ENCODE results near the gene PSMB9. TPM values are rescaled to one million over a fixed set of nuclear protein-coding genes. Genes with fewer than 3 reads are reported as not detected.
A peak's percentile ranks its signal among the peaks of the same experiment; 100 is the strongest.

Gene PSMB9
- total RNA-seq, 4 donors from 2014 or later, result 9.1 to 31.0 (median 18.3) TPM

GRCh38 chr6:32895006-32895345 is 41.0 kb downstream of the PSMB9 start:
- H3K36me3 ChIP-seq, result no peaks in the 10 kb centered on the region
- no peak for DNase-seq
- peak overlapping the region; percentile 28 to 72 (median 52) for H3K4me3 ChIP-seq (replicated peaks in 1 of 3)
- no peaks in the 10 kb centered on the region for H3K27me3 ChIP-seq
- H3K9me3 ChIP-seq, result no peaks in the 10 kb centered on the region
- intact Hi-C loops (cut with DNase I), result loop anchor here (5.0 kb wide), 1 partner anchor 37 kb away; no protein-coding TSS in a partner anchor
- H3K4me1 ChIP-seq, result peaks cover 14 to 17% of the 10 kb centered on the region in 2 donors
- TF ChIP-seq POLR2A (IDR thresholded peaks at IDR 0.05), result no peak
- TF ChIP-seq, protein P1, sequence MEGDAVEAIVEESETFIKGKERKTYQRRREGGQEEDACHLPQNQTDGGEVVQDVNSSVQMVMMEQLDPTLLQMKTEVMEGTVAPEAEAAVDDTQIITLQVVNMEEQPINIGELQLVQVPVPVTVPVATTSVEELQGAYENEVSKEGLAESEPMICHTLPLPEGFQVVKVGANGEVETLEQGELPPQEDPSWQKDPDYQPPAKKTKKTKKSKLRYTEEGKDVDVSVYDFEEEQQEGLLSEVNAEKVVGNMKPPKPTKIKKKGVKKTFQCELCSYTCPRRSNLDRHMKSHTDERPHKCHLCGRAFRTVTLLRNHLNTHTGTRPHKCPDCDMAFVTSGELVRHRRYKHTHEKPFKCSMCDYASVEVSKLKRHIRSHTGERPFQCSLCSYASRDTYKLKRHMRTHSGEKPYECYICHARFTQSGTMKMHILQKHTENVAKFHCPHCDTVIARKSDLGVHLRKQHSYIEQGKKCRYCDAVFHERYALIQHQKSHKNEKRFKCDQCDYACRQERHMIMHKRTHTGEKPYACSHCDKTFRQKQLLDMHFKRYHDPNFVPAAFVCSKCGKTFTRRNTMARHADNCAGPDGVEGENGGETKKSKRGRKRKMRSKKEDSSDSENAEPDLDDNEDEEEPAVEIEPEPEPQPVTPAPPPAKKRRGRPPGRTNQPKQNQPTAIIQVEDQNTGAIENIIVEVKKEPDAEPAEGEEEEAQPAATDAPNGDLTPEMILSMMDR (IDR thresholded peaks at IDR 0.05), result no peak
- peak overlapping the region; percentile 90 to 96 (median 91) for H3K27ac ChIP-seq
- WGBS, 2 donors, result 0% methylated on average over 6 to 8 of the region's 8 CpGs

- no peak for TF ChIP-seq POLR2A (IDR thresholded peaks at IDR 0.05)
- TF ChIP-seq, protein P1 (IDR thresholded peaks at IDR 0.05), result no peak
- no peak overlapping the region for H3K27ac ChIP-seq
- no peak overlapping the region for H3K4me3 ChIP-seq (replicated peaks in 1 of 3)
- no peaks in the 10 kb centered on the region for H3K9me3 ChIP-seq
- no peaks in the 10 kb centered on the region for H3K4me1 ChIP-seq
- H3K27me3 ChIP-seq, result no peaks in the 10 kb centered on the region
- no peak for DNase-seq
- no peaks in the 10 kb centered on the region for H3K36me3 ChIP-seq
- intact Hi-C loops (cut with DNase I), result no loop called here
Observed at GRCh38 chr6:32903952-32904351, 50.0 kb downstream of the PSMB9 start.

GRCh38 chr6:32905078-32905477 is 51.1 kb downstream of the PSMB9 start:
- Histone ChIP-seq H3K4me3 (replicated peaks in 1 of 3) (no peak overlapping the region), H3K4me1 (no peaks in the 10 kb centered on the region), H3K36me3 (no peaks in the 10 kb centered on the region), H3K9me3 (no peaks in the 10 kb centered on the region), H3K27me3 (no peaks in the 10 kb centered on the region), H3K27ac (no peak overlapping the region)
- intact Hi-C loops (cut with DNase I), result no loop called here
- TF ChIP-seq, protein P1 (IDR thresholded peaks at IDR 0.05), result no peak
- TF ChIP-seq POLR2A (IDR thresholded peaks at IDR 0.05), result no peak
- WGBS, 2 donors, result 67 to 73% methylated on average over 2 of the region's 2 CpGs
- DNase-seq, result no peak

GRCh38 chr6:32906539-32906938 is 52.5 kb downstream of the PSMB9 start:
- no peak for DNase-seq
- Histone ChIP-seq H3K27me3 (no peaks in the 10 kb centered on the region), H3K27ac (no peak overlapping the region), H3K9me3 (no peaks in the 10 kb centered on the region), H3K4me1 (no peaks in the 10 kb centered on the region), H3K4me3 (replicated peaks in 1 of 3) (no peak overlapping the region), H3K36me3 (no peaks in the 10 kb centered on the region)
- no peak for TF ChIP-seq POLR2A (IDR thresholded peaks at IDR 0.05)
- TF ChIP-seq, protein P1 (IDR thresholded peaks at IDR 0.05), result no peak
- WGBS, 2 donors, result 72 to 80% methylated on average over 1 of the region's 1 CpG
- intact Hi-C loops (cut with DNase I), result no loop called here

DNA sequence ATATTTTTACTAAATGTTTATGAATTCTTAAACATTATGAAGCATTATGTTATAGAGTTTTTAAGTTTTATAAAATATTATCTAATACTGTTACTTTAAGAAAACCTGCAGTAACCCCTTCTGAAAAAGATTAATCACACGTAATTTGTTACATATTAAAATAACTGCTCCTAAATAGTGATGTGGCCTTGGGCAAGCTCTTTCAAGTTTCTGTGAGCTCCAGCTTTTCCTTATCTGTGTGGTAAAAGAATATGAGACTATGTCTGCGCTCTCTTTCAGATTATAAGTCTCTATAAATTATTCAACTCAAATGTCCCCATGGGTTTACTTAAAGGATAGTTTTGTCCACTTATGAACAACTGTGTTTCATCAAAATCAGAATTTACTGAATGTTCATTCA is 54.9 kb downstream of the PSMB9 start:
- no peaks in the 10 kb centered on the region for H3K4me1 ChIP-seq
- H3K4me3 ChIP-seq (replicated peaks in 1 of 3), result no peak overlapping the region
- H3K27me3 ChIP-seq, result no peaks in the 10 kb centered on the region
- H3K36me3 ChIP-seq, result no peaks in the 10 kb centered on the region
- H3K9me3 ChIP-seq, result no peaks in the 10 kb centered on the region
- WGBS, 2 donors, result 92 to 93% methylated on average over 2 of the region's 2 CpGs
- intact Hi-C loops (cut with DNase I), result no loop called here
- no peak overlapping the region for H3K27ac ChIP-seq
- TF ChIP-seq POLR2A (IDR thresholded peaks at IDR 0.05), result no peak
- TF ChIP-seq, protein P1 (IDR thresholded peaks at IDR 0.05), result no peak
- no peak for DNase-seq

Small RNA genes within 50 kb of the gene (small RNA-seq; reads per million reads assigned to genes)
- gene HLA-Z, result not detected

Other genes starting within 250 kb of the PSMB9 start
- gene HLA-DQA1, start 216.8 kb upstream of the PSMB9 start, total RNA-seq, result 10 to 100 TPM in 2 of 4 donors, 1 to 10 TPM in 2; 1.7 to 19.6 (median 10.2) TPM
- gene HLA-DQB1, start 187.5 kb upstream of the PSMB9 start, total RNA-seq, result 1 to 10 TPM in 2 of 4 donors, under 1 TPM in 1, not detected in 1; 0.27 to 8.6 (median 2.7) TPM
- under 1 TPM in 2 of 4 donors, not detected in 2; 0.33 to 0.94 TPM for gene HLA-DQA2, start 112.8 kb upstream of the PSMB9 start, total RNA-seq
- 1 to 10 TPM in 1 of 4 donors, under 1 TPM in 1, not detected in 2; 0.22 to 2.6 TPM for gene HLA-DQB2, start 90.7 kb upstream of the PSMB9 start, total RNA-seq
- 1 to 10 TPM in 2 of 4 donors, not detected in 2; 1.3 to 1.6 TPM for gene HLA-DOB, start 37.2 kb upstream of the PSMB9 start, total RNA-seq
- 10 to 100 TPM in 1 of 4 donors, 1 to 10 TPM in 3; 6.9 to 31.9 (median 8.2) TPM for gene TAP2, start 15.5 kb upstream of the PSMB9 start, total RNA-seq
- gene PSMB8, start 10.1 kb upstream of the PSMB9 start, total RNA-seq, result 10 to 100 TPM; 27.1 to 46.1 (median 36.3) TPM
- gene TAP1, start 488 bp upstream of the PSMB9 start, total RNA-seq, result 10 to 100 TPM; 11.0 to 28.5 (median 22.5) TPM
- 10 to 100 TPM; 34.7 to 82.9 (median 51.3) TPM for gene HLA-DMB, start 86.8 kb downstream of the PSMB9 start, total RNA-seq
- gene HLA-DMA, start 98.9 kb downstream of the PSMB9 start, total RNA-seq, result 10 to 100 TPM; 10.7 to 41.5 (median 27.3) TPM
- 100 to 1,000 TPM; 206 to 282 (median 238) TPM for gene BRD2, start 114.4 kb downstream of the PSMB9 start, total RNA-seq
- 10 to 100 TPM in 3 of 4 donors, 1 to 10 TPM in 1; 2.0 to 85.9 (median 20.3) TPM for gene HLA-DOA, start 155.4 kb downstream of the PSMB9 start, total RNA-seq
- 100 to 1,000 TPM in 1 of 4 donors, 10 to 100 TPM in 3; 15.4 to 172 (median 67.6) TPM for gene HLA-DPA1, start 219.5 kb downstream of the PSMB9 start, total RNA-seq
- gene HLA-DPB1, start 221.8 kb downstream of the PSMB9 start, total RNA-seq, result 10 to 100 TPM; 33.8 to 44.7 (median 41.0) TPM